Neutrophil (primary cell): ENCODE measurements around the gene PRKAA2.

Experiments used
- H3K27ac ChIP-seq: fragments of 200-600 bp; sonication (generic); 2 replicates; pipeline ENCODE4 v1.5.1; 2016; ENCODE audit warnings: mild to moderate bottlenecking, moderate library complexity
- H3K27me3 ChIP-seq: fragments of 200-600 bp; sonication (generic); 2 replicates; pipeline ENCODE4 v1.6.0; 2016; ENCODE audit warnings: mild to moderate bottlenecking
- H3K36me3 ChIP-seq: fragments of 200-600 bp; sonication (generic); 2 replicates; pipeline ENCODE4 v1.5.1; 2017
- H3K4me1 ChIP-seq, 2 experiments: fragments of 200-600 bp in 1 of 2; sonication (generic) in 1 of 2; 1 replicate in 1 of 2; 2 replicates in 1 of 2; pipeline versions ENCODE4 v1.5.1 to v1.6.1; 2013 to 2016; ENCODE audit warnings: low read depth in 1 of 2, low read length in 1 of 2, mild to moderate bottlenecking in 1 of 2, moderate library complexity in 1 of 2; ENCODE audit not compliant: control insufficient read depth in 1 of 2, insufficient read depth in 1 of 2
- H3K4me3 ChIP-seq, 2 experiments: fragments of 200-600 bp in 1 of 2; sonication (generic) in 1 of 2; 1 replicate in 1 of 2; 2 replicates in 1 of 2; pipeline ENCODE4 v1.5.1; 2013 to 2016; ENCODE audit warnings: low read depth in 1 of 2, low read length in 1 of 2, mild to moderate bottlenecking in 1 of 2, moderate library complexity in 1 of 2
- H3K9me3 ChIP-seq: fragments of 200-600 bp; sonication (generic); 2 replicates; pipeline ENCODE4 v1.5.1; 2016
- CTCF ChIP-seq: fragments of 200-600 bp; sonication (generic); IDR thresholded peaks from 2 replicates; pipeline ENCODE4 v1.5.1; 2016; ENCODE audit warnings: antibody characterized with exemption

The PRKAA2 gene

GRCh38 chr1:56726706-56727105, 81.6 kb downstream of the PRKAA2 start:
- Histone ChIP-seq H3K27ac (no peak overlapping the region), H3K4me3 (no peak overlapping the region), H3K36me3 (no peaks in the 10 kb centered on the region), H3K27me3 (peaks cover 8% of the 10 kb centered on the region), H3K9me3 (no peaks in the 10 kb centered on the region), H3K4me1 (no peaks in the 10 kb centered on the region)
- no peak for TF ChIP-seq CTCF

- H3K27ac ChIP-seq: no peak overlapping the region
- H3K4me1 ChIP-seq: no peaks in the 10 kb centered on the region
- H3K9me3 ChIP-seq: no peaks in the 10 kb centered on the region
- H3K27me3 ChIP-seq: no peaks in the 10 kb centered on the region
- H3K36me3 ChIP-seq: no peaks in the 10 kb centered on the region
- no peak for TF ChIP-seq CTCF
- no peak overlapping the region for H3K4me3 ChIP-seq
These were observed 83.8 kb downstream of the PRKAA2 start for GRCh38 chr1:56728964-56729363.

- TF ChIP-seq CTCF: no peak
- H3K9me3 ChIP-seq: no peaks in the 10 kb centered on the region
- no peak overlapping the region for H3K27ac ChIP-seq
- no peaks in the 10 kb centered on the region for H3K36me3 ChIP-seq
- no peaks in the 10 kb centered on the region for H3K4me1 ChIP-seq
- H3K4me3 ChIP-seq: no peak overlapping the region
- no peaks in the 10 kb centered on the region for H3K27me3 ChIP-seq
These were observed 100.1 kb downstream of the PRKAA2 start for GRCh38 chr1:56745231-56745630.

- Histone ChIP-seq H3K27ac (no peak overlapping the region), H3K36me3 (no peaks in the 10 kb centered on the region), H3K4me3 (no peak overlapping the region), H3K27me3 (peaks cover 15% of the 10 kb centered on the region), H3K9me3 (no peaks in the 10 kb centered on the region), H3K4me1 (no peaks in the 10 kb centered on the region)
- TF ChIP-seq CTCF: no peak
These were observed 109.8 kb downstream of the PRKAA2 start for GRCh38 chr1:56754708-56755479.

- Histone ChIP-seq H3K27ac (no peak overlapping the region), H3K4me3 (no peak overlapping the region), H3K4me1 (no peaks in the 10 kb centered on the region), H3K27me3 (peaks cover 15% of the 10 kb centered on the region), H3K36me3 (no peaks in the 10 kb centered on the region), H3K9me3 (no peaks in the 10 kb centered on the region)
- no peak for TF ChIP-seq CTCF
These were observed 110.8 kb downstream of the PRKAA2 start for GRCh38 chr1:56755911-56756310.
